HEK293 (cell line): ENCODE data around the gene FAM193A.

Experiments used
- GLIS2 ChIP-seq: fragments of 450-650 bp; formaldehyde crosslinking; IDR thresholded peaks from 2 replicates; pipeline ENCODE4 v1.5.1; 2016; ENCODE audit warnings: missing biosample characterization, missing genetic modification characterization
- KLF1 ChIP-seq: fragments of 450-650 bp; formaldehyde crosslinking; IDR thresholded peaks from 2 replicates; pipeline ENCODE4 v1.5.1; 2016; ENCODE audit warnings: missing biosample characterization, missing genetic modification characterization
- KLF7 ChIP-seq: fragments of 450-650 bp; formaldehyde crosslinking; IDR thresholded peaks from 2 replicates; pipeline ENCODE4 v1.5.1; 2016; ENCODE audit warnings: missing biosample characterization, missing genetic modification characterization, borderline replicate concordance
- MZF1 ChIP-seq: fragments of 450-650 bp; formaldehyde crosslinking; IDR thresholded peaks from 2 replicates; pipeline ENCODE4 v1.5.1; 2017; ENCODE audit warnings: missing biosample characterization, missing genetic modification characterization, borderline replicate concordance
- OSR2 ChIP-seq: fragments of 450-650 bp; formaldehyde crosslinking; IDR thresholded peaks from 2 replicates; pipeline ENCODE4 v1.5.1; 2016; ENCODE audit warnings: missing biosample characterization, missing genetic modification characterization
- SCRT1 ChIP-seq: fragments of 450-650 bp; formaldehyde crosslinking; IDR thresholded peaks from 2 replicates; pipeline ENCODE4 v1.5.1; 2016; ENCODE audit warnings: missing biosample characterization, missing genetic modification characterization, borderline replicate concordance
- SP2 ChIP-seq: fragments of 450-650 bp; formaldehyde crosslinking; IDR thresholded peaks from 2 replicates; pipeline ENCODE4 v1.5.1; 2016; ENCODE audit warnings: missing biosample characterization, missing genetic modification characterization
- ZBTB20 ChIP-seq: fragments of 450-650 bp; formaldehyde crosslinking; IDR thresholded peaks from 2 replicates; pipeline ENCODE4 v1.5.1; 2016; ENCODE audit warnings: missing biosample characterization, missing genetic modification characterization
- ZFHX2 ChIP-seq: fragments of 450-650 bp; formaldehyde crosslinking; conservative IDR thresholded peaks from 2 replicates; pipeline ENCODE4 v1.5.1; 2016; ENCODE audit warnings: missing biosample characterization, missing genetic modification characterization
- ZNF184 ChIP-seq: fragments of 450-650 bp; IDR thresholded peaks from 2 replicates; pipeline ENCODE4 v1.5.1; 2018; ENCODE audit warnings: missing biosample characterization, mild to moderate bottlenecking, missing genetic modification characterization
- ZNF335 ChIP-seq: fragments of 450-650 bp; formaldehyde crosslinking; conservative IDR thresholded peaks from 2 replicates; pipeline ENCODE4 v1.5.1; 2016; ENCODE audit warnings: missing biosample characterization, missing genetic modification characterization
- ZNF391 ChIP-seq: fragments of 450-650 bp; formaldehyde crosslinking; IDR thresholded peaks from 2 replicates; pipeline ENCODE4 v1.5.1; 2016; ENCODE audit warnings: low read depth, missing biosample characterization, missing genetic modification characterization, borderline replicate concordance
- ZNF555 ChIP-seq: fragments of 450-650 bp; formaldehyde crosslinking; conservative IDR thresholded peaks from 2 replicates; pipeline ENCODE4 v1.5.1; 2017; ENCODE audit warnings: missing biosample characterization, mild to moderate bottlenecking, missing genetic modification characterization, inconsistent platforms
- ZNF560 ChIP-seq: fragments of 450-650 bp; formaldehyde crosslinking; IDR thresholded peaks from 2 replicates; pipeline ENCODE4 v1.5.1; 2017; ENCODE audit warnings: missing biosample characterization, missing genetic modification characterization, borderline replicate concordance
- ZNF561 ChIP-seq: fragments of 450-650 bp; IDR thresholded peaks from 2 replicates; pipeline ENCODE4 v1.5.1; 2018; ENCODE audit warnings: missing biosample characterization, missing genetic modification characterization, borderline replicate concordance
- ZNF660 ChIP-seq: fragments of 450-650 bp; IDR thresholded peaks from 2 replicates; pipeline ENCODE4 v1.5.1; 2018; ENCODE audit warnings: missing biosample characterization, mild to moderate bottlenecking, missing genetic modification characterization
- ZNF670 ChIP-seq: fragments of 450-650 bp; formaldehyde crosslinking; IDR thresholded peaks from 2 replicates; pipeline ENCODE4 v1.5.1; 2016; ENCODE audit warnings: missing biosample characterization, missing genetic modification characterization, low read depth
- ZNF677 ChIP-seq: fragments of 450-650 bp; IDR thresholded peaks from 2 replicates; pipeline ENCODE4 v1.5.0; 2018; ENCODE audit warnings: missing biosample characterization, mild to moderate bottlenecking, missing genetic modification characterization, moderate library complexity
- ZSCAN30 ChIP-seq: fragments of 450-650 bp; IDR thresholded peaks from 2 replicates; pipeline ENCODE4 v1.5.1; 2018; ENCODE audit warnings: missing biosample characterization, mild to moderate bottlenecking, missing genetic modification characterization, moderate library complexity
- TF ChIP-seq, protein P1 (sequence below): fragments of 450-650 bp; formaldehyde crosslinking; IDR thresholded peaks from 2 replicates; pipeline ENCODE4 v1.5.1; 2017; ENCODE audit warnings: missing biosample characterization, missing genetic modification characterization
- TF ChIP-seq, protein P2 (sequence below): fragments of 450-650 bp; formaldehyde crosslinking; IDR thresholded peaks from 2 replicates; pipeline ENCODE4 v1.5.1; 2016; ENCODE audit warnings: missing biosample characterization, missing genetic modification characterization
- TF ChIP-seq, protein P3 (sequence below): fragments of 450-650 bp; formaldehyde crosslinking; IDR thresholded peaks from 2 replicates; pipeline ENCODE4 v1.5.1; 2016; ENCODE audit warnings: missing biosample characterization, missing genetic modification characterization
- TF ChIP-seq, protein P4 (sequence below): fragments of 450-650 bp; formaldehyde crosslinking; IDR thresholded peaks from 2 replicates; pipeline ENCODE4 v1.5.1; 2016; ENCODE audit warnings: missing biosample characterization, missing genetic modification characterization
- TF ChIP-seq, protein P5 (sequence below): fragments of 450-650 bp; IDR thresholded peaks from 2 replicates; pipeline ENCODE4 v1.5.1; 2018; ENCODE audit warnings: missing biosample characterization, mild to moderate bottlenecking, missing genetic modification characterization

FAM193A gene

DNA sequence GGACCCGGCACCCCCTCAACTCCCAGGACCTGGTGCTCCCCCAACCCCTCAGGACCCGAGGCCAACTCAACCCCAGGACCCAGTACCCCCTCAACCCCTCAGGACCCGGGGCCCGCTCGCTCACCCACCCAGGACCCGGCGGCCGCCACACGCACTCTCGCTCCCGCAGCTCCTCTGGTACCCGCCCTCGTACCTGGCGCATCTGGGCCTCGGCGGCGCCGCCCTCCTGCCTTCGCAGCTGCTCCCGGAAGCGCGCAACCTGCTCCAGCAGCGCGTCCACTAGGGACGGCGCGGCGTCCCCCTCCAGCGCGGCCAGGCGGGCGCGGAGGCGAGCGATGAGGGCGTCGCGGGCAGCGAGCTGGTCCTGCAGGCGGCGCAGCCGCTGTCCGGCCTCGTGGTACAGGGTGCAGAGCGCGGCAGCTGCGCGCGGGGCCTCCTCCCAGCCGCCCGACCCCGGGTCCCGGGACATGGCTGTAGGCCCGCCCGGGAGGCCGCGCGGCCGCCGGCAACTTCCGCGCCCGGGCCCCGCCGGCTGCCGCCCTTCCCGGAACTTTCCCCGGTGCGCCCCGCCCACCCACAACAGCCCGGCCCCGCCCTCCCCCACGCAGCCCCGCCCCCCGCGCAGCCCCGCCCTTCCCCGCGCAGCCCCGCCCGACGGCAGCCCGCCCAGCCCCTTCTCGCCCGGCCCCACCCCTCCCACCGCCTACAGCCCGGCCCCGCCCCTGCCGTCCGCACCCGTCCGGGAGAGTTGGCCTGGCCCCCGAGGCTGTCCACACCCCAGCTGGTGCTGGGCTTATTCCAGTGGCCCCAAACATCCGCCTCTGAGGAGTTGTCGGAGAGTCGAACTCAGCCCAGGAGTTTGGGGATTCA, 219.6 kb downstream of the FAM193A start, which contains the start of gene TNIP2 (continued):
- TF ChIP-seq, protein P1, sequence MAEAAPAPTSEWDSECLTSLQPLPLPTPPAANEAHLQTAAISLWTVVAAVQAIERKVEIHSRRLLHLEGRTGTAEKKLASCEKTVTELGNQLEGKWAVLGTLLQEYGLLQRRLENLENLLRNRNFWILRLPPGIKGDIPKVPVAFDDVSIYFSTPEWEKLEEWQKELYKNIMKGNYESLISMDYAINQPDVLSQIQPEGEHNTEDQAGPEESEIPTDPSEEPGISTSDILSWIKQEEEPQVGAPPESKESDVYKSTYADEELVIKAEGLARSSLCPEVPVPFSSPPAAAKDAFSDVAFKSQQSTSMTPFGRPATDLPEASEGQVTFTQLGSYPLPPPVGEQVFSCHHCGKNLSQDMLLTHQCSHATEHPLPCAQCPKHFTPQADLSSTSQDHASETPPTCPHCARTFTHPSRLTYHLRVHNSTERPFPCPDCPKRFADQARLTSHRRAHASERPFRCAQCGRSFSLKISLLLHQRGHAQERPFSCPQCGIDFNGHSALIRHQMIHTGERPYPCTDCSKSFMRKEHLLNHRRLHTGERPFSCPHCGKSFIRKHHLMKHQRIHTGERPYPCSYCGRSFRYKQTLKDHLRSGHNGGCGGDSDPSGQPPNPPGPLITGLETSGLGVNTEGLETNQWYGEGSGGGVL (tag by site-specific recombination), result 0 out of 2 replicates have a peak, but pooled peaks have one; percentile 36
- TF ChIP-seq ZNF560 (tag by site-specific recombination), result no peak
- TF ChIP-seq, protein P2, sequence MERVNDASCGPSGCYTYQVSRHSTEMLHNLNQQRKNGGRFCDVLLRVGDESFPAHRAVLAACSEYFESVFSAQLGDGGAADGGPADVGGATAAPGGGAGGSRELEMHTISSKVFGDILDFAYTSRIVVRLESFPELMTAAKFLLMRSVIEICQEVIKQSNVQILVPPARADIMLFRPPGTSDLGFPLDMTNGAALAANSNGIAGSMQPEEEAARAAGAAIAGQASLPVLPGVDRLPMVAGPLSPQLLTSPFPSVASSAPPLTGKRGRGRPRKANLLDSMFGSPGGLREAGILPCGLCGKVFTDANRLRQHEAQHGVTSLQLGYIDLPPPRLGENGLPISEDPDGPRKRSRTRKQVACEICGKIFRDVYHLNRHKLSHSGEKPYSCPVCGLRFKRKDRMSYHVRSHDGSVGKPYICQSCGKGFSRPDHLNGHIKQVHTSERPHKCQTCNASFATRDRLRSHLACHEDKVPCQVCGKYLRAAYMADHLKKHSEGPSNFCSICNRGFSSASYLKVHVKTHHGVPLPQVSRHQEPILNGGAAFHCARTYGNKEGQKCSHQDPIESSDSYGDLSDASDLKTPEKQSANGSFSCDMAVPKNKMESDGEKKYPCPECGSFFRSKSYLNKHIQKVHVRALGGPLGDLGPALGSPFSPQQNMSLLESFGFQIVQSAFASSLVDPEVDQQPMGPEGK (tag by site-specific recombination), result 0 out of 2 replicates have a peak, but pooled peaks have one; percentile 26
- 0 out of 2 replicates have a peak, but pooled peaks have one; percentile 50 for TF ChIP-seq ZNF660 (tag by site-specific recombination)
- TF ChIP-seq ZNF184 (tag by site-specific recombination), result no peak
- TF ChIP-seq ZNF391 (tag by site-specific recombination), result no peak
- TF ChIP-seq ZFHX2 (tag by site-specific recombination), result peak; percentile 42; the same call in 1 of the 2 replicates
- TF ChIP-seq MZF1 (tag by site-specific recombination), result no peak
- TF ChIP-seq ZNF555 (tag by site-specific recombination), result no peak
- peak; percentile 66; the same call in 1 of the 2 replicates for TF ChIP-seq ZSCAN30 (tag by site-specific recombination)
- TF ChIP-seq OSR2, result 0 out of 2 replicates have a peak, but pooled peaks have one; percentile 13
- no peak for TF ChIP-seq ZNF670
- TF ChIP-seq ZNF561 (tag by site-specific recombination), result peak; percentile 80; the same call in 1 of the 2 replicates
- peak; percentile 68 for TF ChIP-seq ZNF335 (tag by site-specific recombination)
- TF ChIP-seq SCRT1, result no peak
- TF ChIP-seq, protein P3, sequence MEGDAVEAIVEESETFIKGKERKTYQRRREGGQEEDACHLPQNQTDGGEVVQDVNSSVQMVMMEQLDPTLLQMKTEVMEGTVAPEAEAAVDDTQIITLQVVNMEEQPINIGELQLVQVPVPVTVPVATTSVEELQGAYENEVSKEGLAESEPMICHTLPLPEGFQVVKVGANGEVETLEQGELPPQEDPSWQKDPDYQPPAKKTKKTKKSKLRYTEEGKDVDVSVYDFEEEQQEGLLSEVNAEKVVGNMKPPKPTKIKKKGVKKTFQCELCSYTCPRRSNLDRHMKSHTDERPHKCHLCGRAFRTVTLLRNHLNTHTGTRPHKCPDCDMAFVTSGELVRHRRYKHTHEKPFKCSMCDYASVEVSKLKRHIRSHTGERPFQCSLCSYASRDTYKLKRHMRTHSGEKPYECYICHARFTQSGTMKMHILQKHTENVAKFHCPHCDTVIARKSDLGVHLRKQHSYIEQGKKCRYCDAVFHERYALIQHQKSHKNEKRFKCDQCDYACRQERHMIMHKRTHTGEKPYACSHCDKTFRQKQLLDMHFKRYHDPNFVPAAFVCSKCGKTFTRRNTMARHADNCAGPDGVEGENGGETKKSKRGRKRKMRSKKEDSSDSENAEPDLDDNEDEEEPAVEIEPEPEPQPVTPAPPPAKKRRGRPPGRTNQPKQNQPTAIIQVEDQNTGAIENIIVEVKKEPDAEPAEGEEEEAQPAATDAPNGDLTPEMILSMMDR (tag by site-specific recombination), result peak; percentile 48
- TF ChIP-seq, protein P4, sequence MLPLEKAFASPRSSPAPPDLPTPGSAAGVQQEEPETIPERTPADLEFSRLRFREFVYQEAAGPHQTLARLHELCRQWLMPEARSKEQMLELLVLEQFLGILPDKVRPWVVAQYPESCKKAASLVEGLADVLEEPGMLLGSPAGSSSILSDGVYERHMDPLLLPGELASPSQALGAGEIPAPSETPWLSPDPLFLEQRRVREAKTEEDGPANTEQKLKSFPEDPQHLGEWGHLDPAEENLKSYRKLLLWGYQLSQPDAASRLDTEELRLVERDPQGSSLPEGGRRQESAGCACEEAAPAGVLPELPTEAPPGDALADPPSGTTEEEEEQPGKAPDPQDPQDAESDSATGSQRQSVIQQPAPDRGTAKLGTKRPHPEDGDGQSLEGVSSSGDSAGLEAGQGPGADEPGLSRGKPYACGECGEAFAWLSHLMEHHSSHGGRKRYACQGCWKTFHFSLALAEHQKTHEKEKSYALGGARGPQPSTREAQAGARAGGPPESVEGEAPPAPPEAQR, result no peak
- peak; percentile 31 for TF ChIP-seq KLF1 (tag by site-specific recombination)
- TF ChIP-seq GLIS2, result peak; percentile 59
- TF ChIP-seq ZNF677 (tag by site-specific recombination), result 0 out of 2 replicates have a peak, but pooled peaks have one; percentile 10
- no peak for TF ChIP-seq KLF7 (tag by site-specific recombination)
- TF ChIP-seq ZBTB20 (tag by site-specific recombination), result peak; percentile 58; the same call in 1 of the 2 replicates
- TF ChIP-seq SP2 (tag by site-specific recombination), result peak; percentile 20; the same call in 1 of the 2 replicates
- TF ChIP-seq, protein P5, sequence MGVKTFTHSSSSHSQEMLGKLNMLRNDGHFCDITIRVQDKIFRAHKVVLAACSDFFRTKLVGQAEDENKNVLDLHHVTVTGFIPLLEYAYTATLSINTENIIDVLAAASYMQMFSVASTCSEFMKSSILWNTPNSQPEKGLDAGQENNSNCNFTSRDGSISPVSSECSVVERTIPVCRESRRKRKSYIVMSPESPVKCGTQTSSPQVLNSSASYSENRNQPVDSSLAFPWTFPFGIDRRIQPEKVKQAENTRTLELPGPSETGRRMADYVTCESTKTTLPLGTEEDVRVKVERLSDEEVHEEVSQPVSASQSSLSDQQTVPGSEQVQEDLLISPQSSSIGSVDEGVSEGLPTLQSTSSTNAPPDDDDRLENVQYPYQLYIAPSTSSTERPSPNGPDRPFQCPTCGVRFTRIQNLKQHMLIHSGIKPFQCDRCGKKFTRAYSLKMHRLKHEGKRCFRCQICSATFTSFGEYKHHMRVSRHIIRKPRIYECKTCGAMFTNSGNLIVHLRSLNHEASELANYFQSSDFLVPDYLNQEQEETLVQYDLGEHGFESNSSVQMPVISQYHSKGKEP (tag by site-specific recombination), result peak; percentile 32; the same call in 1 of the 2 replicates
